Measurements from ENCODE around the gene HNRNPAB.

- TF ChIP-seq CTCF (IDR thresholded peaks at IDR 0.05; ENCODE audit: low read depth, low read length) (no peak), EZH2phosphoT487 (IDR thresholded peaks at IDR 0.05; ENCODE audit: low read depth) (no peak)
These were observed at the start of gene HNRNPAB for GRCh38 chr5:178204182-178204934.

Measured in OCI-LY3 (cell line).